ENCODE data around the gene GPR61.
A peak's percentile ranks its signal among the peaks of the same experiment; 100 is the strongest.

GPR61 gene

DNA sequence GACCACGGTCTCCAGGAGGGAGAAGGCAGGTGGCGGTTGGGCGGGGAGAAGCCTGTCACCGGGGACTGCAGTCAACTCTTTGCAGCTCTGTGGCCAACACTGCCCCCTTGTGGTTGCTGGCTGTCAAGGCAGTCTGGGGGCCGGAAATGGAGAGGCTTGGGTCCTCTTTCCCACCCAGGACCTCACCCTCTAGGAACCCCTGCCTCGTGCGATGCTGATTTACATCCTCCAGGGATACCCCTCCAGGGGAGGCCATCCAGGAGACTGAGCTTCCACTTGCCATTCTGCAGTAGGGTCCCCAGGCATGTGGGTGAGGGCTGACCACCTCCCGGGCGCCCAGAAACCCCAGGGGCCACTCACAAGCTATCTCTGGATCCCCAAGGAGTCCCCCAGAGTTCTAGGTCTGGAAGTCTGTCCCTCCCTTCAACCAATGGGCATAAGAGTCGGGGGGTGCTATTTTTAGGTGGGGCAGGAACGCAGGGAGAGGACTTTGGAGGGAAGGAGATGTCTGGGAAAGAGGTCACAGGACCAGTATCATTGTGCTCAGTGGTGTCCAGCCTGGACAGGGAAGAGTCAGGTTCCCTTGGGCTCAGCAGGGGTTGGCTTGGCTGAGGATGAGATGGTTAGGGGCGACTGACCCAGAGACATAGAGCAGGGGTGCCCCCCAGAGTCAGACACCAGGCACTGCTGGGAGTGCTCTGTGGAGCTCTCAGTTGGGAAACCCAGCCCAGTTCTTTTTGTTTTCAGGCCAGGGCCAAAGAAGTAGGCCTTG, 7.1 kb upstream of the GPR61 start:
- Histone ChIP-seq H3K36me3 (ENCODE audit: control insufficient read depth, insufficient read depth, low read length) (no peaks in the 10 kb centered on the region), H3K9ac (no peak overlapping the region), H3K9me3 (ENCODE audit: control insufficient read depth, low read length) (no peaks in the 10 kb centered on the region), H3K4me2 (ENCODE audit: low read length) (peak overlapping the region; percentile 77), H2AFZ (peak overlapping the region; percentile 57), H3K4me3 (ENCODE audit: low read depth, low read length) (peak overlapping the region; percentile 36), H3K4me1 (peaks cover 2% of the 10 kb centered on the region), H3K27ac (no peak overlapping the region), H3K79me2 (no peaks in the 10 kb centered on the region), H3K27me3 (ENCODE audit: control insufficient read depth, insufficient read depth, low read length) (no peaks in the 10 kb centered on the region)
- peak; percentile 85 for TF ChIP-seq CTCF (IDR thresholded peaks at IDR 0.05)

- Histone ChIP-seq H3K4me1 (peaks cover 2% of the 10 kb centered on the region), H3K9ac (no peak overlapping the region), H3K27ac (no peak overlapping the region), H3K36me3 (ENCODE audit: control insufficient read depth, insufficient read depth, low read length) (no peaks in the 10 kb centered on the region), H3K79me2 (no peaks in the 10 kb centered on the region), H3K4me3 (ENCODE audit: low read depth, low read length) (no peak overlapping the region), H2AFZ (no peak overlapping the region), H3K4me2 (ENCODE audit: low read length) (no peak overlapping the region), H3K27me3 (ENCODE audit: control insufficient read depth, insufficient read depth, low read length) (no peaks in the 10 kb centered on the region), H3K9me3 (ENCODE audit: control insufficient read depth, low read length) (no peaks in the 10 kb centered on the region)
- no peak for TF ChIP-seq CTCF (IDR thresholded peaks at IDR 0.05)
Measured at GRCh38 chr1:109534307-109534858, 5.3 kb upstream of the GPR61 start.

DNA sequence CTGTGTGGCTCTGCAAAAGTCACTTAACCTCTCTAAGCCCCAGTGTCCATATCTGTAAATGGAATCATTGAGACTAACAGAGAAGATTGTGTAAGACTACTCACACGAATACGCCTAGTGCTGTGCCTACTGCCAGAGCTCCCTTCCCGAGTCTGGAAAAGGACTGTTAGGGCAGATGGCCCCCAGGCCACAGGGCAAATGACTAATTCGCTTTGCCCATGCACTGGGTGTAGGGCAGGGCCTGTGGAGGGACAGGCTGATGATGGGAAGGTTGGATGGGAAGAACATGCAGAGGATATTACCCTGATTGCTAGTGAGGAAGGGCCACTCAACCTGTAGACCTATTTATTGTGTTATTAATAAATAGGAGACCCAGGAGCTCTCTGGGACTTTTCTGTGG, 4.2 kb upstream of the GPR61 start:
- Histone ChIP-seq H3K9me3 (ENCODE audit: control insufficient read depth, low read length) (no peaks in the 10 kb centered on the region), H3K4me2 (ENCODE audit: low read length) (no peak overlapping the region), H3K79me2 (no peaks in the 10 kb centered on the region), H3K4me1 (peaks cover 2% of the 10 kb centered on the region), H3K9ac (no peak overlapping the region), H3K27me3 (ENCODE audit: control insufficient read depth, insufficient read depth, low read length) (no peaks in the 10 kb centered on the region), H3K4me3 (ENCODE audit: low read depth, low read length) (no peak overlapping the region), H3K36me3 (ENCODE audit: control insufficient read depth, insufficient read depth, low read length) (no peaks in the 10 kb centered on the region), H3K27ac (no peak overlapping the region), H2AFZ (no peak overlapping the region)
- no peak for TF ChIP-seq CTCF (IDR thresholded peaks at IDR 0.05)

- Histone ChIP-seq H3K4me1 (no peaks in the 10 kb centered on the region), H3K4me2 (ENCODE audit: low read length) (no peak overlapping the region), H2AFZ (no peak overlapping the region), H3K79me2 (no peaks in the 10 kb centered on the region), H3K27me3 (ENCODE audit: control insufficient read depth, insufficient read depth, low read length) (no peaks in the 10 kb centered on the region), H3K9me3 (ENCODE audit: control insufficient read depth, low read length) (no peaks in the 10 kb centered on the region), H3K4me3 (ENCODE audit: low read depth, low read length) (no peak overlapping the region), H3K36me3 (ENCODE audit: control insufficient read depth, insufficient read depth, low read length) (no peaks in the 10 kb centered on the region), H3K9ac (no peak overlapping the region), H3K27ac (no peak overlapping the region)
- no peak for TF ChIP-seq CTCF (IDR thresholded peaks at IDR 0.05)
Measured at GRCh38 chr1:109535971-109536491, 3.6 kb upstream of the GPR61 start.

Data from parathyroid adenoma (tissue), 2 donors.